ENCODE measurements around the gene PORCN. TPM values are rescaled to one million over a fixed set of nuclear protein-coding genes. Genes with fewer than 3 reads are reported as not detected.

The PORCN gene
- total RNA-seq, 1 experiment from 2014 or later: 16.4 TPM

DNA sequence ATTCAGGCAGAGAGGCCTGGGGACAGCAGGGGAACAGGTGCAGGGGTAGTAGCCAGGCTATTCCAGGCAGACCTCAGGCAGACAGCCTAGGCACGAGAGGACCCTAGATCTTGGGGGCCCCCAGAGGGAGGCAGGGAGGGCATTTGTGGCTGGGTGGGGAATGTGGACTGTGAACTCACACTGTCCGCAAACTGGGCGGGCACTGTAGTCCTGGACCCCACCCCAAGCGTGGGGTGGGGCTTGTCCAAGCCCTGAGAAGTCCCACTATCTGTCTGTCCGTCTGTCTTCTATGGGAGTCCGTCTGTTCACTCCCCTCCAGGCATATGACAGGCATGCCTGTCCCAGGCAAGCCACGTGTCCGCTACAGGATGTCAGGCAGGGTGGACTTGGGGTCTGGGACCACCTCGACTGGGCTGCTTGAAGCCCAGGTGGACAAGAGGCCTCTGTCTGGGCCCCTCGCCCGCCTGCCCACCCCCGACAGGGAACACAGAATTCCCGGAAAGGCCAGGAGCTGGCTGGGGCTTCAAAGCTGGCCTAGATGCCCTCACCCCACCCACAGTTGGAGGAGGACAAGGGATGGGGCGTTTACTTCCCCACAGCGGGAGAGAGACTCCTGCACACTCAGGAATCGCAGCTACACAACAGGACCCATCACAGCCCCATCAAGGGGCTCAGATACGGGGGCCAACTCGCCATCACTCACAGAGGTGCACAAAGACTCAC lies 38.5 kb upstream of the PORCN start, which contains the start of gene SLC38A5:
Gene SLC38A5 (minus strand): TSS at position 151 of the 723 bp plus-strand sequence. CDS start 2,336 bp downstream, outside the sequence.
- no peaks in the 10 kb centered on the region for H3K9me3 Mint-ChIP-seq
- H3K27me3 Mint-ChIP-seq (ENCODE audit: low read depth): no peaks in the 10 kb centered on the region
- POLR2A ChIA-PET: no interaction called here
- H3K4me1 Mint-ChIP-seq: peaks cover 45% of the 10 kb centered on the region
- H3K36me3 Mint-ChIP-seq: peaks cover 6% of the 10 kb centered on the region; the same call in 1 of the 2 replicates
- peak within 1 kb of the TSS; percentile 51 for H3K27ac Mint-ChIP-seq
- no peak for ATAC-seq
- peak within 1 kb of the TSS; percentile 91 for H3K4me3 Mint-ChIP-seq
- CTCF ChIA-PET: interaction anchor here (3.5 kb wide), 1 partner anchor 24 kb away, joined by 16 read pairs; no protein-coding TSS in a partner anchor
- TF ChIP-seq ZNF121 (CRISPR knock-in tag; IDR thresholded peaks at IDR 0.05): no peak
- no peak for TF ChIP-seq NFATC4 (CRISPR knock-in tag; IDR thresholded peaks at IDR 0.05)
- TF ChIP-seq, protein P1, sequence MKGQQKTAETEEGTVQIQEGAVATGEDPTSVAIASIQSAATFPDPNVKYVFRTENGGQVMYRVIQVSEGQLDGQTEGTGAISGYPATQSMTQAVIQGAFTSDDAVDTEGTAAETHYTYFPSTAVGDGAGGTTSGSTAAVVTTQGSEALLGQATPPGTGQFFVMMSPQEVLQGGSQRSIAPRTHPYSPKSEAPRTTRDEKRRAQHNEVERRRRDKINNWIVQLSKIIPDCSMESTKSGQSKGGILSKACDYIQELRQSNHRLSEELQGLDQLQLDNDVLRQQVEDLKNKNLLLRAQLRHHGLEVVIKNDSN (CRISPR knock-in tag; IDR thresholded peaks at IDR 0.05): no peak
- no peak for TF ChIP-seq ZNF317 (CRISPR knock-in tag; IDR thresholded peaks at IDR 0.05; ENCODE audit: borderline replicate concordance, low read depth)
- TF ChIP-seq HMGA2 (CRISPR knock-in tag; IDR thresholded peaks at IDR 0.05): no peak
- TF ChIP-seq, protein P2, sequence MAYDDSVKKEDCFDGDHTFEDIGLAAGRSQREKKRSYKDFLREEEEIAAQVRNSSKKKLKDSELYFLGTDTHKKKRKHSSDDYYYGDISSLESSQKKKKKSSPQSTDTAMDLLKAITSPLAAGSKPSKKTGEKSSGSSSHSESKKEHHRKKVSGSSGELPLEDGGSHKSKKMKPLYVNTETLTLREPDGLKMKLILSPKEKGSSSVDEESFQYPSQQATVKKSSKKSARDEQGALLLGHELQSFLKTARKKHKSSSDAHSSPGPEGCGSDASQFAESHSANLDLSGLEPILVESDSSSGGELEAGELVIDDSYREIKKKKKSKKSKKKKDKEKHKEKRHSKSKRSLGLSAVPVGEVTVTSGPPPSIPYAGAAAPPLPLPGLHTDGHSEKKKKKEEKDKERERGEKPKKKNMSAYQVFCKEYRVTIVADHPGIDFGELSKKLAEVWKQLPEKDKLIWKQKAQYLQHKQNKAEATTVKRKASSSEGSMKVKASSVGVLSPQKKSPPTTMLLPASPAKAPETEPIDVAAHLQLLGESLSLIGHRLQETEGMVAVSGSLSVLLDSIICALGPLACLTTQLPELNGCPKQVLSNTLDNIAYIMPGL (CRISPR knock-in tag; IDR thresholded peaks at IDR 0.05): no peak
- TF ChIP-seq ELF4 (CRISPR knock-in tag; IDR thresholded peaks at IDR 0.05; ENCODE audit: low read depth): no peak
- TF ChIP-seq, protein P3, sequence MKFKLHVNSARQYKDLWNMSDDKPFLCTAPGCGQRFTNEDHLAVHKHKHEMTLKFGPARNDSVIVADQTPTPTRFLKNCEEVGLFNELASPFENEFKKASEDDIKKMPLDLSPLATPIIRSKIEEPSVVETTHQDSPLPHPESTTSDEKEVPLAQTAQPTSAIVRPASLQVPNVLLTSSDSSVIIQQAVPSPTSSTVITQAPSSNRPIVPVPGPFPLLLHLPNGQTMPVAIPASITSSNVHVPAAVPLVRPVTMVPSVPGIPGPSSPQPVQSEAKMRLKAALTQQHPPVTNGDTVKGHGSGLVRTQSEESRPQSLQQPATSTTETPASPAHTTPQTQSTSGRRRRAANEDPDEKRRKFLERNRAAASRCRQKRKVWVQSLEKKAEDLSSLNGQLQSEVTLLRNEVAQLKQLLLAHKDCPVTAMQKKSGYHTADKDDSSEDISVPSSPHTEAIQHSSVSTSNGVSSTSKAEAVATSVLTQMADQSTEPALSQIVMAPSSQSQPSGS (CRISPR knock-in tag; IDR thresholded peaks at IDR 0.05; ENCODE audit: borderline replicate concordance, low read depth): no peak
- no peak for TF ChIP-seq ATF1 (CRISPR knock-in tag; IDR thresholded peaks at IDR 0.05)
- no peak for TF ChIP-seq ZNF416 (CRISPR knock-in tag; IDR thresholded peaks at IDR 0.05)
- no peak for DNase-seq (ENCODE audit: low spot score)

DNA sequence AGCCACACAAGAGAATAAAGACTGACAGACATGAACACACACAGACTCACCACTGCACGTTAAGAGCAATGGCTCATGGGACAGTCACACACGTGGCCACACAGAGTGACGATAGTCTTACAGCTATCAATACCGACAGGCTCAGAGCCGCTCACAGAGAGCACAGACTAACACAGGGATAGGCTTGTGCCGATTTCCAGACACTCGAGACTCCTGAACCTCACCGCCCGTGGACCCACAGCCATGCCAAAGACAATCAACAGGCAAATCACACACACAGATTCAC lies 38.0 kb upstream of the PORCN start:
- CTCF ChIA-PET: no interaction called here
- Mint-ChIP-seq H3K4me1 (peaks cover 45% of the 10 kb centered on the region), H3K27ac (no peak overlapping the region), H3K9me3 (no peaks in the 10 kb centered on the region), H3K27me3 (ENCODE audit: low read depth) (no peaks in the 10 kb centered on the region), H3K4me3 (no peak overlapping the region), H3K36me3 (peaks cover under 1% of the 10 kb centered on the region; the same call in 1 of the 2 replicates)
- ATAC-seq (no peak), DNase-seq (ENCODE audit: low spot score) (no peak)
- POLR2A ChIA-PET: no interaction called here
- TF ChIP-seq JAZF1 (CRISPR knock-in tag; IDR thresholded peaks at IDR 0.05) (no peak), KAT7 (CRISPR knock-in tag; IDR thresholded peaks at IDR 0.05; ENCODE audit: borderline replicate concordance) (no peak)
- TF ChIP-seq, protein P4, sequence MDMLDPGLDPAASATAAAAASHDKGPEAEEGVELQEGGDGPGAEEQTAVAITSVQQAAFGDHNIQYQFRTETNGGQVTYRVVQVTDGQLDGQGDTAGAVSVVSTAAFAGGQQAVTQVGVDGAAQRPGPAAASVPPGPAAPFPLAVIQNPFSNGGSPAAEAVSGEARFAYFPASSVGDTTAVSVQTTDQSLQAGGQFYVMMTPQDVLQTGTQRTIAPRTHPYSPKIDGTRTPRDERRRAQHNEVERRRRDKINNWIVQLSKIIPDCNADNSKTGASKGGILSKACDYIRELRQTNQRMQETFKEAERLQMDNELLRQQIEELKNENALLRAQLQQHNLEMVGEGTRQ (CRISPR knock-in tag; IDR thresholded peaks at IDR 0.05): no peak

DNA sequence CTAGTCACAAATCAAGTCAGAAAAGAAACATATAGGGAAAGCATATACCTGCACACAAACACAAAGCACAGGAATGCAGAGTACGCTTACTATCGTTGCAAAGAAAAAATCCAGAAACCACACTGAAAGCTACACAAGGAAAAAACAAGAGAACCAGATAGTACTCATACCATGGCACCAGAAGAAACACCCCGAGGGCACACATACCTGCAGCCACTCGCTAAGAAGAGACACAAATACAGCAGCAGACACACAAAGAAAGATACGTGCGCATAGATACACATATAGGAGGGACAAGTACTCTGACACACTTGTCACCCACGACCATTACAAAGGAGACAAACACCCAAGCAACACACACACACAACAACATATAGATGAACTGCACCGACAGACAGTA lies 37.3 kb upstream of the PORCN start:
- Mint-ChIP-seq H3K4me3 (no peak overlapping the region), H3K27ac (no peak overlapping the region), H3K36me3 (no peaks in the 10 kb centered on the region), H3K4me1 (peaks cover 46% of the 10 kb centered on the region), H3K9me3 (no peaks in the 10 kb centered on the region), H3K27me3 (ENCODE audit: low read depth) (no peaks in the 10 kb centered on the region)
- ATAC-seq (no peak), DNase-seq (ENCODE audit: low spot score) (no peak)
- CTCF ChIA-PET: interaction anchor here (0.7 kb wide), 1 partner anchor 36 kb away, joined by 4 read pairs; no protein-coding TSS in a partner anchor
- POLR2A ChIA-PET: no interaction called here
- TF ChIP-seq TEAD1 (CRISPR knock-in tag; IDR thresholded peaks at IDR 0.05): no peak
- TF ChIP-seq EMX1 (CRISPR knock-in tag; IDR thresholded peaks at IDR 0.05): no peak
- TF ChIP-seq, protein P5, sequence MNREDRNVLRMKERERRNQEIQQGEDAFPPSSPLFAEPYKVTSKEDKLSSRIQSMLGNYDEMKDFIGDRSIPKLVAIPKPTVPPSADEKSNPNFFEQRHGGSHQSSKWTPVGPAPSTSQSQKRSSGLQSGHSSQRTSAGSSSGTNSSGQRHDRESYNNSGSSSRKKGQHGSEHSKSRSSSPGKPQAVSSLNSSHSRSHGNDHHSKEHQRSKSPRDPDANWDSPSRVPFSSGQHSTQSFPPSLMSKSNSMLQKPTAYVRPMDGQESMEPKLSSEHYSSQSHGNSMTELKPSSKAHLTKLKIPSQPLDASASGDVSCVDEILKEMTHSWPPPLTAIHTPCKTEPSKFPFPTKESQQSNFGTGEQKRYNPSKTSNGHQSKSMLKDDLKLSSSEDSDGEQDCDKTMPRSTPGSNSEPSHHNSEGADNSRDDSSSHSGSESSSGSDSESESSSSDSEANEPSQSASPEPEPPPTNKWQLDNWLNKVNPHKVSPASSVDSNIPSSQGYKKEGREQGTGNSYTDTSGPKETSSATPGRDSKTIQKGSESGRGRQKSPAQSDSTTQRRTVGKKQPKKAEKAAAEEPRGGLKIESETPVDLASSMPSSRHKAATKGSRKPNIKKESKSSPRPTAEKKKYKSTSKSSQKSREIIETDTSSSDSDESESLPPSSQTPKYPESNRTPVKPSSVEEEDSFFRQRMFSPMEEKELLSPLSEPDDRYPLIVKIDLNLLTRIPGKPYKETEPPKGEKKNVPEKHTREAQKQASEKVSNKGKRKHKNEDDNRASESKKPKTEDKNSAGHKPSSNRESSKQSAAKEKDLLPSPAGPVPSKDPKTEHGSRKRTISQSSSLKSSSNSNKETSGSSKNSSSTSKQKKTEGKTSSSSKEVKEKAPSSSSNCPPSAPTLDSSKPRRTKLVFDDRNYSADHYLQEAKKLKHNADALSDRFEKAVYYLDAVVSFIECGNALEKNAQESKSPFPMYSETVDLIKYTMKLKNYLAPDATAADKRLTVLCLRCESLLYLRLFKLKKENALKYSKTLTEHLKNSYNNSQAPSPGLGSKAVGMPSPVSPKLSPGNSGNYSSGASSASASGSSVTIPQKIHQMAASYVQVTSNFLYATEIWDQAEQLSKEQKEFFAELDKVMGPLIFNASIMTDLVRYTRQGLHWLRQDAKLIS (CRISPR knock-in tag; IDR thresholded peaks at IDR 0.05; ENCODE audit: borderline replicate concordance): no peak
- no peak for TF ChIP-seq NFYB (CRISPR knock-in tag; conservative IDR thresholded peaks at IDR 0.05; ENCODE audit: low read depth)
- no peak for TF ChIP-seq ZNF396 (CRISPR knock-in tag; IDR thresholded peaks at IDR 0.05; ENCODE audit: borderline replicate concordance)
- no peak for TF ChIP-seq HMGA2 (CRISPR knock-in tag; IDR thresholded peaks at IDR 0.05)
- TF ChIP-seq, protein P6, sequence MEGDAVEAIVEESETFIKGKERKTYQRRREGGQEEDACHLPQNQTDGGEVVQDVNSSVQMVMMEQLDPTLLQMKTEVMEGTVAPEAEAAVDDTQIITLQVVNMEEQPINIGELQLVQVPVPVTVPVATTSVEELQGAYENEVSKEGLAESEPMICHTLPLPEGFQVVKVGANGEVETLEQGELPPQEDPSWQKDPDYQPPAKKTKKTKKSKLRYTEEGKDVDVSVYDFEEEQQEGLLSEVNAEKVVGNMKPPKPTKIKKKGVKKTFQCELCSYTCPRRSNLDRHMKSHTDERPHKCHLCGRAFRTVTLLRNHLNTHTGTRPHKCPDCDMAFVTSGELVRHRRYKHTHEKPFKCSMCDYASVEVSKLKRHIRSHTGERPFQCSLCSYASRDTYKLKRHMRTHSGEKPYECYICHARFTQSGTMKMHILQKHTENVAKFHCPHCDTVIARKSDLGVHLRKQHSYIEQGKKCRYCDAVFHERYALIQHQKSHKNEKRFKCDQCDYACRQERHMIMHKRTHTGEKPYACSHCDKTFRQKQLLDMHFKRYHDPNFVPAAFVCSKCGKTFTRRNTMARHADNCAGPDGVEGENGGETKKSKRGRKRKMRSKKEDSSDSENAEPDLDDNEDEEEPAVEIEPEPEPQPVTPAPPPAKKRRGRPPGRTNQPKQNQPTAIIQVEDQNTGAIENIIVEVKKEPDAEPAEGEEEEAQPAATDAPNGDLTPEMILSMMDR (IDR thresholded peaks at IDR 0.05): no peak
- TF ChIP-seq, protein P7, sequence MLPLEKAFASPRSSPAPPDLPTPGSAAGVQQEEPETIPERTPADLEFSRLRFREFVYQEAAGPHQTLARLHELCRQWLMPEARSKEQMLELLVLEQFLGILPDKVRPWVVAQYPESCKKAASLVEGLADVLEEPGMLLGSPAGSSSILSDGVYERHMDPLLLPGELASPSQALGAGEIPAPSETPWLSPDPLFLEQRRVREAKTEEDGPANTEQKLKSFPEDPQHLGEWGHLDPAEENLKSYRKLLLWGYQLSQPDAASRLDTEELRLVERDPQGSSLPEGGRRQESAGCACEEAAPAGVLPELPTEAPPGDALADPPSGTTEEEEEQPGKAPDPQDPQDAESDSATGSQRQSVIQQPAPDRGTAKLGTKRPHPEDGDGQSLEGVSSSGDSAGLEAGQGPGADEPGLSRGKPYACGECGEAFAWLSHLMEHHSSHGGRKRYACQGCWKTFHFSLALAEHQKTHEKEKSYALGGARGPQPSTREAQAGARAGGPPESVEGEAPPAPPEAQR (CRISPR knock-in tag; IDR thresholded peaks at IDR 0.05): no peak

Data from WTC11 (cell line).